Esophagus (tissue), 2 donors: Measurements from ENCODE around the gene BHLHA15. TPM values are rescaled to one million over a fixed set of nuclear protein-coding genes. Genes with fewer than 3 reads are reported as not detected.

Experiments used
- H3K27ac ChIP-seq, 2 donors: one replicate each; pipeline ENCODE4 v1.5.1; 2013; ENCODE audit warnings: low read depth in 2 of 2, mild to moderate bottlenecking in 2 of 2, inconsistent platforms in 1 of 2, low read length in 1 of 2, moderate library complexity in 1 of 2
- H3K27me3 ChIP-seq, 2 donors: one replicate each; pipeline ENCODE4 v1.6.1; 2013; ENCODE audit warnings: low read length in 2 of 2, control low read depth in 1 of 2, mild to moderate bottlenecking in 1 of 2; ENCODE audit not compliant: insufficient read depth in 2 of 2, control insufficient read depth in 1 of 2
- H3K36me3 ChIP-seq, 2 donors: one replicate each; pipeline ENCODE4 v1.6.1; 2013; ENCODE audit warnings: low read length in 1 of 2; ENCODE audit not compliant: control insufficient read depth in 2 of 2, insufficient read depth in 2 of 2
- H3K4me1 ChIP-seq, 2 donors: one replicate each; pipeline ENCODE4 v1.6.1; 2013; ENCODE audit warnings: low read length in 1 of 2; ENCODE audit not compliant: control insufficient read depth in 2 of 2, insufficient read depth in 2 of 2
- H3K4me3 ChIP-seq, 2 donors: one replicate each; pipeline ENCODE4 v1.5.1; 2013; ENCODE audit warnings: low read length in 2 of 2, mild to moderate bottlenecking in 2 of 2, low read depth in 1 of 2, moderate library complexity in 1 of 2
- H3K9me3 ChIP-seq, 2 donors: one replicate each; pipeline ENCODE4 v1.6.1; 2013; ENCODE audit warnings: mild to moderate bottlenecking in 2 of 2, low read depth in 1 of 2, low read length in 1 of 2, moderate library complexity in 1 of 2; ENCODE audit not compliant: control insufficient read depth in 2 of 2, insufficient read depth in 1 of 2
- WGBS, 2 donors: extraction: QIAGEN DNeasy Blood & Tissue Kit; methylation state at CpG; one replicate each; pipeline ENCODE4 v1.1.7; 2013; 5-methylcytosine and 5-hydroxymethylcytosine counted together
- polyA plus RNA-seq, 2 donors: library from polyadenylated mRNA; stranded (reverse); fragments of 200-250 nt; gene quantifications; one replicate each; pipeline ENCODE4 v1.2.3, GENCODE V29; 2013
- donor health status: healthy with polysubstance abuse.
- donor health status: Bipolar disorder and iron deficiency.

BHLHA15 gene
- polyA plus RNA-seq, 2 donors, result 0.80 to 0.96 TPM

DNA sequence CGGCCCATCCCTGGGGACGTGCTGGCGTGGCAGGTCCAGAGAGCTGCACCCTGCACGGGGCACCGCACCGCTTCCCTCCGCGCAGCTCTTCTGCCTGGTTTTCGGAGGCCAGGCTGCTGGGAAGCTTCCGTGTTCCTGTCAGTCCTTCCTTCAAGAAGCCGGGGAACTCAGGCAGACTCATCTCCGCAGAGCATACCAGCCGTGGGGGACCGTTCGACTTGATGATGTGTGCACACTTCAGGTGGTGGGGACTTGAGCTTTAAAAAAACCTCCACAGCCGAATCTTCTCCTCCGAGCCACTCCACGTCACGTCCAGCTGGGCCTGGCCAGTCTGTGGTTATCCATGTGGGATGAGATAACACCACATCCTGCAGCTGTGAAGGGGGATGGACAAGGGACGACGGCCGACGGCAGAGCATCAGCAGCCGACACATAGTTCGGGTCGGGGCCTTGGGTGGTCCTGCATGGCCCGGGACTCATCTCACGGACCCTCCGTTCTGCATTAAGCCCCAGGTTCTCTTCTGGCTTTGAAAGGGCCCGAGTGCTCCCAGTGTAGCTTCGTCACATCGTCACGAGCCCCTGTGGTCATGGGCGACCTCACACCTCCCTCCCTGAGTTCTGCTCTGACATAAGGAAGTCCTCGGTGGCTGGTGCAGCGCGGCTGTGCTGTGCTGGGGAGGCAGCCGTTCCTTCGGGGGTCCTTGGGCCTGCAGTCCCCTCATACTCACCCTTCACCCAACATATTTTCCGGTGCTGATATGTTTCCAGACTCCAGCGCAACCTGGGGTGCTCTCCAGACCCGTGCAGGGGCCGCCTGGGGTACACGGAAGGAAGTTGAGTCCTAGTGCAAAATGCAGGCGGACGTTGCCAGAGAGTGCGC, 4.5 kb upstream of the BHLHA15 start:
- Histone ChIP-seq H3K27ac (no peak overlapping the region), H3K36me3 (peaks cover 16 to 24% of the 10 kb centered on the region in 2 donors), H3K27me3 (no peaks in the 10 kb centered on the region), H3K4me3 (no peak overlapping the region), H3K9me3 (no peaks in the 10 kb centered on the region), H3K4me1 (peaks cover 2 to 4% of the 10 kb centered on the region in 2 donors)
- 93 to 94% methylated on average over 47 of the region's 47 CpGs for WGBS, 2 donors

DNA sequence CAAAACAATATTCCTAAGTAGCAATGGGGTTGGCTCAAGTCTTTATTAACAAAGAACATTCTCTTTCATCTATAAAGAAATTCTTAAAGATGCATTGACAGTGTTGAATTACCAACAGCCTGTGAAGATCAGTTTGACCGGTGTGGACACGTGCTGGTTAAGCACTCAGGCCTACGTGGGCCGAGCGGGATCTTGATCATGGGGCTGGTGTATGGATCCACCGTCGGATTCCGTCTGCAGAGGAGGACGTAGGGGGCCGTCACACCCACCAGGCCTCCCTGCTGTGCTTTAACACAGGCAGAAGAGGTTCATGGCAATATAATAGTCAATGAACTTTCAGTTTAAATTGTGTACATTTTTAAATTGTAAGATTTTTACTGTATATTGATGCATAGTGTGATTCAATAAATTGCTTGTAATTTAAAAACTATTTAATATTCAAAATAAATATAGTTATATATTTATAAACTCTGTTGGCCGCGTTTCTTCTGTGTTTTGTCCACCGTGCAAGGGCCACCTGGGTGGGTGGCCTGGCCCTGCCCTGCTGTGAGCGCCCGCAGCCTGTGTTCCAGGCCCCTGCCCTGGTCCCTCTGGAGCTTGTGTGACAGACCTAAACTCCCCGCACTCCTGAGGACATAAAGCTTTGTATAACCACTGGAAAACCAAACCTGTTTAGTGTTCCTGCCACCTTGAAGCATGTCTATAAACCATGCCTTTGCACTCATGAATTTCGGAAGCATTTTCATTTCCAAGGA, 1.9 kb upstream of the BHLHA15 start:
- no peaks in the 10 kb centered on the region for H3K9me3 ChIP-seq
- H3K36me3 ChIP-seq, result peaks cover 9 to 19% of the 10 kb centered on the region in 2 donors
- WGBS, 2 donors, result 91 to 93% methylated on average over 17 of the region's 17 CpGs
- H3K27me3 ChIP-seq, result no peaks in the 10 kb centered on the region
- no peak overlapping the region for H3K27ac ChIP-seq
- peaks cover 2 to 5% of the 10 kb centered on the region in 2 donors for H3K4me1 ChIP-seq
- H3K4me3 ChIP-seq, result no peak overlapping the region

DNA sequence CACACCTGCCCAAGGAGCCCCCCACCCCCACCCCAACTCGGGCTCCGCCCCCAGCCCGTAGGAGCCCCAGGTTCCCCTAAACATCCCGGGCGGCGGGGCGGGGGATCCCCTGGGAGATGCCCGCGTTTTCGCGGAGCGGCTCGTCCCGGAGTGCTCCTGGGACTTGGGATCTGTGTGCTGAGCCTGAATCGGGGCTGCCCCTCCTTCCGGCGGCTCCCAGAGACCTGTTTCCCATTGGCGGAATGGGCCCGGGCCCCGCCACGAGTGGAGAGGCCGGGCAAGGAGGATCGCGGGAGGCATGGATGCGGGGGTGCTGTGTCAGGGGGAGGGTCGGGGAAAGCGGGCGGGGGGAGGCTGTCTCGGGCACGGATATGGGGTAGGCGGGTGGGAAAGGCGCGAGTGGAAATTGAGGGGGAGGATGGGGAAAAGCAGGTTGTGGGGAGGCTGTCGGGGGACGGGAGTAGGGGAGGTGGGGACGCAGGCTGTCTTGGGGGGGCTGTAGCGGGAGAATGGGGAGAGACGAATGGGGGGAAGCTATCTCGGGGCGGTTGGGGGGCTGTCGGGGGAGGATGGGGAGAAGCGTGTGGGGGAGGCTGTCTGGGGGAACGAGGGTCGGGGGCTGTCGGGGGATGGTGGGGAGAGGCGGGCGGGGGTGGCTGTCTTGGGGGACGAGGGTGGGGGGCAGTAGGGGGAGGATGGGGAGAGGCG, 572 bp upstream of the BHLHA15 start:
- H3K27ac ChIP-seq, result no peak overlapping the region
- peak overlapping the region in 1 of 2 donors; percentile 46 for H3K4me3 ChIP-seq
- 6% methylated on average over 33 to 48 of the region's 49 CpGs for WGBS, 2 donors
- H3K36me3 ChIP-seq, result peaks cover 9% of the 10 kb centered on the region in 2 donors
- H3K9me3 ChIP-seq, result no peaks in the 10 kb centered on the region
- peaks cover 2 to 5% of the 10 kb centered on the region in 2 donors for H3K4me1 ChIP-seq
- no peaks in the 10 kb centered on the region for H3K27me3 ChIP-seq

DNA sequence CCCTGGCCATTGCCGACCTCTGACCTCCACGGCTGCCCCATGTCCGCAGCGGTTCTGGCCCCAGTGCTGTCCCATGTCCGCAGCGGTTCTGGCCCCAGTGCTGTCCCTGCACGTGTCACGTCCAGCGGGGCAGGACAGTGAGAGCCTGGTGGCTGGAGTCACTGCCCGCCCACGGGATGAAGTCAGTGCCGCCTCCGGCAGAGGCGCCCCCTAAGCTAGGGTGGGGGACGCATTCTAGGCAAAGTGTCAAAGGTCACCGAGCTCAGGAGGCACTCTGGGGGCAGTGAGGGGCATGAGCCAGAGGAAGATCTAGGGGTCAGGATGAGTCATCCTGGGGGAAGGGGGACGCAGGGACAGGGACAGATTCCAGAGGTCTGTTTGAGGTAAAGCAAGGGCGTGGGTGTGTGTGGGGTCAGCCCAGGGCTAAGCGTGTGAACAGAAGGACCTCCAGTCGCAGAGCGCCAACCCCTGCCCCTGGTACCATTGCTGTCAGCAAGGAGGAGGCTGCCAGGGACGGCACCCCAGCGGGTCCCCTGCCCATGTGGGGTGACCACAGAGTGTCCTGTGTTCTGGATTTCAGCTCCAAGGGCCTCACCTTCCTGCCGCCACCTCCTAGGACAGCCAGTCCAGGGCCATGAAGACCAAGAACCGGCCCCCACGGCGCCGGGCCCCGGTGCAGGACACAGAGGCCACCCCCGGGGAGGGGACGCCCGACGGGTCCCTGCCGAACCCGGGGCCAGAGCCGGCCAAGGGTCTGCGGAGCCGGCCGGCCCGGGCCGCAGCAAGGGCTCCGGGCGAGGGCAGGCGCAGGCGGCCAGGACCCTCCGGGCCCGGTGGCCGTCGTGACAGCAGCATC, 665 bp downstream of the BHLHA15 start:
- no peak overlapping the region for H3K27ac ChIP-seq
- WGBS, 2 donors, result 73 to 79% methylated on average over 49 of the region's 49 CpGs
- H3K4me3 ChIP-seq, result peak overlapping the region; percentile 15 to 46
- H3K4me1 ChIP-seq, result peaks cover 2 to 5% of the 10 kb centered on the region in 2 donors
- H3K27me3 ChIP-seq, result no peaks in the 10 kb centered on the region
- H3K9me3 ChIP-seq, result no peaks in the 10 kb centered on the region
- H3K36me3 ChIP-seq, result peaks cover 3 to 4% of the 10 kb centered on the region in 2 donors

DNA sequence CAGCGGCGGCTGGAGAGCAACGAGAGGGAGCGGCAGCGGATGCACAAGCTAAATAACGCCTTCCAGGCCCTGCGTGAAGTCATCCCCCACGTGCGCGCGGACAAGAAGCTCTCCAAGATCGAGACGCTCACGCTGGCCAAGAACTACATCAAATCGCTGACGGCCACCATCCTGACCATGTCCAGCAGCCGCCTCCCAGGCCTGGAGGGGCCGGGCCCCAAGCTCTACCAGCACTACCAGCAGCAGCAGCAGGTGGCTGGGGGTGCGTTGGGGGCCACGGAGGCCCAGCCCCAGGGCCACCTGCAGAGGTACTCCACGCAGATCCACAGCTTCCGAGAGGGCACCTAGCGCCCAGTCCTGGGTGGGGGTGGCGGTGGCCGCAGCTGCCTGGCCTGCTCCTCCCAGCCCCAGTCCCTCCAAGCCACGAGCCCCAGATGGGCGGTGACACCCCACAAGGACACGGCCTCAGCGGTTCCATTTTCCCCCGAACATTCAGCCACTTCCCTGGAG, 1.3 kb downstream of the BHLHA15 start:
- no peak overlapping the region for H3K27ac ChIP-seq
- no peak overlapping the region for H3K4me3 ChIP-seq
- peaks cover 0 to 9% of the 10 kb centered on the region in 2 donors for H3K36me3 ChIP-seq
- 84 to 89% methylated on average over 27 to 30 of the region's 30 CpGs for WGBS, 2 donors
- no peaks in the 10 kb centered on the region for H3K27me3 ChIP-seq
- H3K9me3 ChIP-seq, result no peaks in the 10 kb centered on the region
- H3K4me1 ChIP-seq, result peaks cover 2 to 5% of the 10 kb centered on the region in 2 donors

DNA sequence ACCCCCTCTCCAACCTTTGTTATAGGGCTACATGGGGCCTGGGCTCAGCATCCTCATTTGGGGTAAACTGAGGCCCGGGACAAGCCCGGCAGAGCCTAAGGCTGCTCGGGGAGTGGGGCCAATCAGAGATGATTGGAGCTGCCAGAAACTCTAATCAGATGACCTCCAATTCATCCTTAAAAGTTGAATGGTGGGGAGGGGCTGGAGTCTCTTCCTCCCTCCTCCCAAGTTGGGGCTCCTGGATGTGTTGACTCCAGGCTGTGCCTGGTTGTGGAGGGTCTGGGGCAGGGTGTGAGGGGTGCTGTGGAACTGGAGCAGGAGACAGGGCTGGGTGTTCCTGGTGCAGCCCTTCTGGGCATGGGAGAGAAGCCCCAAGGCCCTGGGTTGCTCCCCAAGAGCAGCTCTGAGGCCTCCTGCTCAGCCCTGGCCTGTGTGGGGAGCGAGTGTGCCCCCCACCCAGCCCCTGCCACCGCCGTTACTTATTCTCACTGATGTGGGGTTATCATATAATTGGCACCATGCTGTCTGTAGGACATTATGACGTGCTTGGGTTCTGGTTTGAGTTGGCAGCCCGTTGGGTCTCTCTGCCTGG, 2.2 kb downstream of the BHLHA15 start:
- Histone ChIP-seq H3K4me1 (peaks cover 2 to 5% of the 10 kb centered on the region in 2 donors), H3K36me3 (peaks cover 0 to 12% of the 10 kb centered on the region in 2 donors), H3K4me3 (no peak overlapping the region), H3K27ac (no peak overlapping the region), H3K9me3 (no peaks in the 10 kb centered on the region), H3K27me3 (no peaks in the 10 kb centered on the region)
- WGBS, 2 donors, result 72 to 83% methylated on average over 8 of the region's 8 CpGs

DNA sequence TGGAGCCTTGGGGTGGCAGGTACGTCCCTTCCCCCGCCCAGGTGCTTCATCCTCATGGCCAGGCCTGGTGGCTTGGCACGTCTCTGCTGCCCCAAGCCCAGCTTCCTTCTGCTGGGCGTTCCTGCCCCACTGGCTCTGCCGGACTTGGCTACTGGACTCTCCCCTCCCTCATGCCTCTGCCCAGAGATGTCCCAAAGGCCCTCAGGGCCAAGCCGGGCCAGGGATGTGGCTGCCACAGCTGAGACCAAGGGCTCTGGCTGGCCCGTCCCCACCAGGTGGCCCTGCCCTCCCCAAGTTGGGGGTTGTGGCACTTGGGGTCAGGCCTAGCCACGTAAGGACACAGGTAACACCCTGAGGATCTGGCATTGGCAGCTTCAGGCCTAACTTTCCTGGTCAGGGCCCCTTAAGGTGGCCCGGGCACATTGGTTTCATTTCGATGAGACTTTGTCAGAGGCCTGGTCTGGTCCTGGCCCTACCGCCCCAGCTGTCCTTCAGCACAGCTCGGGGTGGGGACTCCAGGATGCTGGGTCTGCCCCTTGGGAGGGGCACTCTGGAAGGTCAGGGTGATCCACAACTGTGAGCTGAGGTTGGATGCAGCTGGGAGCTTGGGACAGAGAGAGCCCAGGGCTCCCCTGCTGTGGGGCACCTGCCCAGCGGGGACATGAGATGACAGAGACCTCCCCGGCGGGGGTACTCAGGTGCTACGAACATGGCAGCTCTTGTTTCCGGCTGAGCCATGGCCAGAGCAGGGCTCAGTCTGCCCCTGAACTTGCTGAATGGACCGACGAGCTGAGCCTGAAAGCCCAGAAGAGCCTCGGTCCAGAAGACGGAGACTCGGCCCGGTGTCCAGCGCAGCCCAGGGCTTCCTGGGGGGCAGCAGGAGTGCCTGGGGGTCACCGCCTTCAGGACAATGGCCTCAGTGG, 2.9 kb downstream of the BHLHA15 start:
- no peak overlapping the region for H3K4me3 ChIP-seq
- WGBS, 2 donors, result 72 to 83% methylated on average over 24 to 25 of the region's 25 CpGs

DNA sequence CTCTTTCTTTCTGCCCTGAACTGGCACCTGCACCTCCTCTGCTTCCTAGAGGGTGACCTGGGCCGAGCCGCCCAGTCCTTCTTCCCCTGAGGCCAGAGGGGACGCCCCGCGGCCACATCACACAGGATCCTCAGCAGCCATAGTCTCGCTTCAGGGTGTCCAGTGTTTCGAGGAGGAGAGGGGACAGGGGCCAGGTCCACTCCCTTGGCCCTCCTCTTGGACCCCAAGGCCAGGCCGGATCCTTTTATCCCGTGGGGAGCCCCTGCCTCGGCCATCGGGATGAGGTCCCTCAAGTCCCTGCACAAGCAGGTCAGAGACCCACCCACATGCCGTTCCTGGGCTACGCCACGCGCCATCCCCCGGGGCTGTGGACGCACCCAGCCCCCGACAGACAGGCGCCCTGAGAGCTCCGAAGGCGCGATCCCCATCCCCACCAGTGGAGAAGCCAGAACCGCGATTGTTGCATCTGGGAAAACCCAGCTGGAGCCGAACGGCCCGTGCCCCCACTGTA, 3.6 kb downstream of the BHLHA15 start:
- peaks cover 2 to 5% of the 10 kb centered on the region in 2 donors for H3K4me1 ChIP-seq
- no peaks in the 10 kb centered on the region for H3K27me3 ChIP-seq
- peaks cover 0 to 12% of the 10 kb centered on the region in 2 donors for H3K36me3 ChIP-seq
- H3K4me3 ChIP-seq, result no peak overlapping the region
- no peak overlapping the region for H3K27ac ChIP-seq
- WGBS, 2 donors, result 77 to 94% methylated on average over 27 of the region's 27 CpGs
- no peaks in the 10 kb centered on the region for H3K9me3 ChIP-seq

More for the DNA sequence above, 2.9 kb downstream of the BHLHA15 start:
- Histone ChIP-seq H3K27ac (no peak overlapping the region), H3K27me3 (no peaks in the 10 kb centered on the region), H3K4me1 (peaks cover 2 to 5% of the 10 kb centered on the region in 2 donors), H3K9me3 (no peaks in the 10 kb centered on the region), H3K36me3 (peaks cover 0 to 12% of the 10 kb centered on the region in 2 donors)
